Activated CD4-positive, alpha-beta T cell treated with anti-CD3 and anti-CD28 coated beads for 36 hours (primary cell): ENCODE results near the gene GPR68. TPM values are rescaled to one million over a fixed set of nuclear protein-coding genes. Genes with fewer than 3 reads are reported as not detected.

Experiments
- ATAC-seq: fragments of 200-7000 bp; cut with Tn5 transposase; one replicate; pipeline ENCODE4 v1.10.0; 2021; ENCODE audit warnings: mild to moderate bottlenecking, moderate library complexity
- CTCF ChIA-PET: fragments of 350-600 bp; sonication (Branson Sonifier 250); formaldehyde crosslinking; loops from one replicate; lab custom pipeline; 2021; ENCODE audit warnings: antibody characterized with exemption; lab: Charles Lee
- POLR2A ChIA-PET: fragments of 350-600 bp; sonication (Branson Sonifier 250); formaldehyde crosslinking; loops from one replicate; lab custom pipeline; 2021; ENCODE audit warnings: antibody characterized with exemption, inconsistent platforms; lab: Charles Lee
- DNase-seq: peaks from one replicate; pipeline ENCODE4 v3.0.0-alpha.2; 2020
- H3K27ac Mint-ChIP-seq: one replicate; pipeline ENCODE4 v1.8.0; 2021; ENCODE audit warnings: mixed read lengths
- H3K27me3 Mint-ChIP-seq: one replicate; pipeline ENCODE4 v1.8.0; 2021; ENCODE audit warnings: mixed read lengths
- H3K36me3 Mint-ChIP-seq: one replicate; pipeline ENCODE4 v1.8.0; 2021; ENCODE audit warnings: low read depth, mixed read lengths
- H3K4me1 Mint-ChIP-seq: one replicate; pipeline ENCODE4 v1.8.0; 2021; ENCODE audit warnings: mixed read lengths
- H3K4me3 Mint-ChIP-seq: one replicate; pipeline ENCODE4 v1.8.0; 2021; ENCODE audit warnings: mild to moderate bottlenecking, moderate library complexity, mixed read lengths
- H3K9me3 Mint-ChIP-seq: one replicate; pipeline ENCODE4 v1.8.0; 2021; ENCODE audit warnings: low read depth, mixed read lengths
- intact Hi-C, 2 experiments: fragments of 100-400 bp; cut with DNase I in 1 of 2; cut with micrococcal nuclease in 1 of 2; formaldehyde crosslinking; loops; one replicate each; pipeline versions ENCODE4 v1.14.2 to v1.15.1; 2022 to 2024; cut with DNase I, micrococcal nuclease
- total RNA-seq, 2 experiments: library from RNA; stranded (reverse); gene quantifications; one replicate each; pipeline ENCODE4 v1.2.3, GENCODE V29; 2021

The GPR68 gene
- total RNA-seq, 2 experiments from 2014 or later, result 9.4 to 11.2 TPM

DNA sequence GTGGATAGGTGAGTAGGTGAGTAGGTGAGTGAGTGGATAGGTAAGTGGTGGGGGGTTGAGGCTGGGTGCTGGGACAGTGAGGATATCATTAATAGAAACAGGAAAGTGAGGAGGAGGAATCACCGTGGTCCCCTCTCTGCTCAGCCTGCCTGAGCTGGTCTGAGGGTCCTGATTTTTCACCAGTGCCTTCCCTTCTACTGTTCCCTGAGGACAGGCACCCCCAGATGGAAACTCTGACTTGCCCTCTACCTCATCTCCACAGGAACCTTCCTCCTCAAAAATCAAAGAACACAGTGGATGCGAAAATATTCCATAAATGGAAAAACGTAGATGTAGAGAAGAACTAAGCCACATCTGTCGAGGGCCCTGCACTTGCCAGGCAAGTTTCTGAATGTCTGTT lies 1.9 kb downstream of the GPR68 start:
- Mint-ChIP-seq H3K4me1 (peaks cover 99% of the 10 kb centered on the region), H3K4me3 (peak overlapping the region; percentile 74), H3K27me3 (no peaks in the 10 kb centered on the region), H3K9me3 (peaks cover 11% of the 10 kb centered on the region), H3K36me3 (peaks cover 48% of the 10 kb centered on the region), H3K27ac (peak overlapping the region; percentile 89)
- DNase-seq (no peak), ATAC-seq (no peak)
- intact Hi-C loops, result loop anchor here (1.0 to 5.0 kb wide), 8 partner anchors 14 to 272 kb away; no protein-coding TSS in a partner anchor
- POLR2A ChIA-PET, result interaction anchor here (1.3 to 5.0 kb wide), 5 partner anchors 9 to 168 kb away, joined by 4 to 66 read pairs (median 7); no protein-coding TSS in a partner anchor
- CTCF ChIA-PET, result interaction anchor here (0.6 to 2.7 kb wide), 7 partner anchors 10 to 53 kb away, joined by 3 to 26 read pairs (median 5); no protein-coding TSS in a partner anchor

DNA sequence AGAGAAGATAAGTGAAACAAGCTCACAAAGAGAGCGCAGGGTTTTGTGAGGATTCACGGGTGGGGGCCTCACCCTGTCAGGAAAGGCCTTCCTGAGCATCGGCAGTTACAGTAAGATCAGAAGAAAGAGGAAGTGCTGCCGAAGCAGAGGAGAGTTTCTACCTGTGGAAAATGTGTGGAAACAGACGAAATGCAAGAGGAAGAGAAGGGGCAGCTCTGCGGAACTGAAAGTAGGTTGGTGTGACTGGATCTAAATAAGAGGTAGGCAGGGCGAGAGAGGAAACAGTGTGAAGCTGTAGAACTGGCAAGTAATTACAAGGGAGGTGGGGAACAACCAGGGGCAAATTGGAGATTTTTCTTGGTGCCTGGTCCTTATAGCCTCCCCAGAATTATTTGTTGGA lies 2.6 kb downstream of the GPR68 start:
- Mint-ChIP-seq H3K4me1 (peaks cover 95% of the 10 kb centered on the region), H3K36me3 (peaks cover 43% of the 10 kb centered on the region), H3K9me3 (peaks cover 6% of the 10 kb centered on the region), H3K27ac (peak overlapping the region; percentile 89), H3K4me3 (peak overlapping the region; percentile 74), H3K27me3 (no peaks in the 10 kb centered on the region)
- CTCF ChIA-PET, result interaction anchor here (0.7 to 1.9 kb wide), 5 partner anchors 14 to 68 kb away, joined by 3 to 7 read pairs (median 3); no protein-coding TSS in a partner anchor
- no peak for ATAC-seq
- no peak for DNase-seq
- intact Hi-C loops, result loop anchor here in 1 of 2 experiments (2.0 to 5.0 kb wide), 3 partner anchors 15 to 65 kb away; no protein-coding TSS in a partner anchor
- POLR2A ChIA-PET, result interaction anchor here (0.6 kb wide), 1 partner anchor 48 kb away, joined by 3 read pairs; no protein-coding TSS in a partner anchor

GRCh38 chr14:91238661-91239060 lies 5.8 kb downstream of the GPR68 start:
- no peak for DNase-seq
- POLR2A ChIA-PET, result interaction anchor here (2.2 kb wide), 1 partner anchor 19 kb away, joined by 7 read pairs; no protein-coding TSS in a partner anchor
- peaks cover 70% of the 10 kb centered on the region for H3K4me1 Mint-ChIP-seq

GRCh38 chr14:91238085-91238484 lies 6.4 kb downstream of the GPR68 start:
- intact Hi-C loops, result no loop called here
- ATAC-seq, result no peak
- peak overlapping the region; percentile 68 for H3K27ac Mint-ChIP-seq
- H3K4me1 Mint-ChIP-seq, result peaks cover 68% of the 10 kb centered on the region
- ChIA-PET POLR2A (interaction anchor here (2.2 kb wide), 1 partner anchor 20 kb away, joined by 7 read pairs; no protein-coding TSS in a partner anchor), CTCF (interaction anchor here (0.6 to 1.4 kb wide), 2 partner anchors 11 to 243 kb away, joined by 3 to 5 read pairs; no protein-coding TSS in a partner anchor)
- DNase-seq, result no peak
- H3K36me3 Mint-ChIP-seq, result peaks cover 44% of the 10 kb centered on the region
- H3K27me3 Mint-ChIP-seq, result no peaks in the 10 kb centered on the region
- peaks cover 6% of the 10 kb centered on the region for H3K9me3 Mint-ChIP-seq
- H3K4me3 Mint-ChIP-seq, result no peak overlapping the region

More at GRCh38 chr14:91238661-91239060, 5.8 kb downstream of the GPR68 start:
- no peak for ATAC-seq
- CTCF ChIA-PET, result interaction anchor here (0.5 to 1.4 kb wide), 6 partner anchors 11 to 242 kb away, joined by 3 to 5 read pairs (median 3); no protein-coding TSS in a partner anchor
- intact Hi-C loops, result no loop called here
- peaks cover 45% of the 10 kb centered on the region for H3K36me3 Mint-ChIP-seq
- H3K27ac Mint-ChIP-seq, result peak overlapping the region; percentile 68
- H3K4me3 Mint-ChIP-seq, result peak overlapping the region; percentile 24
- H3K9me3 Mint-ChIP-seq, result peaks cover 6% of the 10 kb centered on the region
- H3K27me3 Mint-ChIP-seq, result no peaks in the 10 kb centered on the region

DNA sequence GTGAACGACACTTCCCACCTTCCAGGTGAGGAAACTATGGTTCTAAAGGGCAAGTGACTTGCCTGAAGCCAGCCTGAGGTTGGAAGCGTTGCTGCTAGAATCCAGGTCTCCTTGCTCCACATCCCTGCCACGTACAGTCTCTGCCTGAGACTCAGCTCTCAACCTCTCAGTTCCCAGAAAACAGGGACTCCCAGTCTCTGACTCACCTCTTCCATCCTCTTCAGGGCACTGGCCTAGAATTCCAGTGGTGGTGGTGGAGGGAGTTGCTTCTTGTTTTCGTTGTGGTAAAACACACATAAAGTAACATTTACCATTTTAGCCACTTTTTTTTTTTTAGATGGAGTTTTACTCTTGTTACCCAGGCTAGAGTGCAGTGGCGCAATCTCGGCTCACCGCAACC lies 7.3 kb downstream of the GPR68 start:
- Mint-ChIP-seq H3K36me3 (peaks cover 44% of the 10 kb centered on the region), H3K27ac (no peak overlapping the region), H3K4me3 (no peak overlapping the region), H3K9me3 (peaks cover 6% of the 10 kb centered on the region), H3K4me1 (peaks cover 66% of the 10 kb centered on the region), H3K27me3 (no peaks in the 10 kb centered on the region)
- intact Hi-C loops, result no loop called here
- DNase-seq, result no peak
- ChIA-PET POLR2A (interaction anchor here (0.6 to 0.8 kb wide), 2 partner anchors 87 to 180 kb away, joined by 3 to 4 read pairs; partner anchors contain the start of gene CCDC88C), CTCF (interaction anchor here (0.7 kb wide), 1 partner anchor 60 kb away, joined by 4 read pairs; no protein-coding TSS in a partner anchor)
- ATAC-seq, result no peak

DNA sequence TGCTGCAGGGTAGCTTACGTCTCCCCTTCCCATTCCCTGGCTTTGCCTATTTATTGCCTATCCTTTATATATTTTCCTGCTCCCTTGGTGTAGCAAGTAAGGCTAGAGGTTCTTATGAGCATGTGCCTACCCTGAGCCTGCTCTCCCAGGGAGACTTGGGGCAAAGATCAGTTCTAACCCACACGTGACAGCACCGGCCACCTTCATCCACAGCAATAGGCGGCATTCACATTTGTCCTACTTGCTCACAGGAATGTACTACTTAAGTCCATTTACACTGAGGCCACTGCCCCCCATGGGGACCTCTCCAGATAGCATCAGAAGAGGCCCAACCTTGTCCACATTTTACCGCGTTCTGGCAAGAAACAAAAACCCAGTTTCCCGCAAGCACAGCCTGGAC lies 8.7 kb downstream of the GPR68 start:
- Mint-ChIP-seq H3K27ac (no peak overlapping the region), H3K9me3 (peaks cover under 1% of the 10 kb centered on the region), H3K4me1 (peaks cover 67% of the 10 kb centered on the region)

GRCh38 chr14:91234791-91235114 lies 9.8 kb downstream of the GPR68 start:
- Mint-ChIP-seq H3K36me3 (peaks cover 51% of the 10 kb centered on the region), H3K4me3 (no peak overlapping the region), H3K27me3 (no peaks in the 10 kb centered on the region), H3K9me3 (peaks cover 4% of the 10 kb centered on the region), H3K27ac (no peak overlapping the region), H3K4me1 (peaks cover 68% of the 10 kb centered on the region)
- ATAC-seq (no peak), DNase-seq (no peak)
- intact Hi-C loops, result no loop called here
- ChIA-PET POLR2A (no interaction called here), CTCF (interaction anchor here (1.2 kb wide), 1 partner anchor 17 kb away, joined by 3 read pairs; no protein-coding TSS in a partner anchor)

More for the DNA sequence above, 8.7 kb downstream of the GPR68 start:
- DNase-seq (no peak), ATAC-seq (no peak)
- ChIA-PET CTCF (interaction anchor here (0.6 kb wide), 1 partner anchor 59 kb away, joined by 3 read pairs; no protein-coding TSS in a partner anchor), POLR2A (no interaction called here)
- no peaks in the 10 kb centered on the region for H3K27me3 Mint-ChIP-seq
- no peak overlapping the region for H3K4me3 Mint-ChIP-seq
- intact Hi-C loops, result no loop called here
- peaks cover 46% of the 10 kb centered on the region for H3K36me3 Mint-ChIP-seq

DNA sequence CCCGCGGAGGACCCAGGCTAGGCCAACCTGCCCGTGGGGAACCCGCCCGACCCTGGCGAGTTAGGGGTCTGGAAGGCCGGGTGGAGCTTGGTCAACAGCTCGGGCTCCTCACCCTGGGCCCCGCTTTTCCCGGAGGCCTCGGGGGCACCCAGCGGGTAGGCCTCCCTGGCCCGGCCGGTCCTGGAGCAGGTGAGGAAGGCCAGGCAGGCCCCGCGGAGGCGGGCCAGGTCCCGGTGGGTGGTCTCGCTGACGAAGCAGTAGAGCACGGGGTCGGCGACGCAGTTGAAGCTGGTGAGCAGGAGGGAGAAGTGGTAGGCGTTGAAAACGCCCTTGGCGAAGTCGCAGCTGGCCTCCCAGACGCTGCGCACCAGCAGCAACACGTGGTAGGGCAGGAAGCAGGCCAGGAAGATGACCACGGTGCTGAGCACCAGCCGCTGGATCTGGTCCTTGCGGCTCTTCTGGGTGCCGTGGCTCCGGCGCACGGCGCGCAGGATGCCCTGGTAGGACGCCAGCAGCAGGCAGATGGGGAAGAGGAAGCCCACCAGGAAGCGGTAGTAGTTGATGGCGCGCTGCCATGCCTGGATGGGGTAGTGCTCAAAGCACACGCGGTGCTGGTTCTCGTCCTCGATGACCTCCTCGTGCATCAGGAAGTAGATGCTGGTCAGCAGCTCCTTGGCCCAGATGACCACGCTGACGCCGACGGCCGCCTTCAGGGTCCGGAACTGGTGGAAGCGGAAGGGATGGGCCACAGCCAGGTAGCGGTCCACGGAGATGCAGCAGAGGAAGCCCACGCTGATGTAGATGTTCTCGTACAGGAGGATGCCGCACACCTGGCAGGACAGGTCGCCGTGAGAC lies 10.3 kb downstream of the GPR68 start:
- H3K4me1 Mint-ChIP-seq, result peaks cover 68% of the 10 kb centered on the region
- no peak overlapping the region for H3K27ac Mint-ChIP-seq
- peaks cover 4% of the 10 kb centered on the region for H3K9me3 Mint-ChIP-seq
- DNase-seq, result no peak
- H3K4me3 Mint-ChIP-seq, result no peak overlapping the region
- peaks cover 46% of the 10 kb centered on the region for H3K36me3 Mint-ChIP-seq
- POLR2A ChIA-PET, result no interaction called here
- H3K27me3 Mint-ChIP-seq, result no peaks in the 10 kb centered on the region
- intact Hi-C loops, result no loop called here
- CTCF ChIA-PET, result interaction anchor here (1.2 kb wide), 1 partner anchor 18 kb away, joined by 3 read pairs; no protein-coding TSS in a partner anchor
- no peak for ATAC-seq

DNA sequence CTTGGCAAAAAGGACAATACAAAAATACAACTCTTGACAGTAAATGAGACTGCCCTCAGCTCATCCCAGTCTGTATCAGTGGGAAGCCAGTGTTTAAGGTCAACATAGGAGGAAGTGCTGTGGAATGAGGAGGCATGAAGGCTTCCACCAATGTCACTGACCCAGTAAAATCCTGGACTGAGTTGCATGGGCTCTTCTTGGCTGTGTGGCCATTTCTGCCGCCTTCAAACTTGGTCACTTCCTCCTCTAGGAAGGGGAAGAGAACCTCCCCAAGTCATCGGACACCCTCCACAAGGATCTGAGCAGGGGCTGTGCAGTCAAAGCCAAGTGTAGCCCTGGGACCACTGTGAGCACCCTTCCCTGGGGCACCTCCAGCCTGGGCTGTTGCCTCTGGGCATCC lies 11.9 kb downstream of the GPR68 start:
- H3K4me1 Mint-ChIP-seq, result peaks cover 67% of the 10 kb centered on the region
- peaks cover 4% of the 10 kb centered on the region for H3K9me3 Mint-ChIP-seq
- H3K27me3 Mint-ChIP-seq, result no peaks in the 10 kb centered on the region
- ChIA-PET POLR2A (no interaction called here), CTCF (interaction anchor here (1.0 kb wide), 1 partner anchor 11 kb away, joined by 3 read pairs; the partner anchor contains the start of gene GPR68)
- DNase-seq, result no peak
- H3K4me3 Mint-ChIP-seq, result no peak overlapping the region
- intact Hi-C loops, result no loop called here
- peaks cover 38% of the 10 kb centered on the region for H3K36me3 Mint-ChIP-seq
- H3K27ac Mint-ChIP-seq, result peak overlapping the region; percentile 53
- ATAC-seq, result no peak

DNA sequence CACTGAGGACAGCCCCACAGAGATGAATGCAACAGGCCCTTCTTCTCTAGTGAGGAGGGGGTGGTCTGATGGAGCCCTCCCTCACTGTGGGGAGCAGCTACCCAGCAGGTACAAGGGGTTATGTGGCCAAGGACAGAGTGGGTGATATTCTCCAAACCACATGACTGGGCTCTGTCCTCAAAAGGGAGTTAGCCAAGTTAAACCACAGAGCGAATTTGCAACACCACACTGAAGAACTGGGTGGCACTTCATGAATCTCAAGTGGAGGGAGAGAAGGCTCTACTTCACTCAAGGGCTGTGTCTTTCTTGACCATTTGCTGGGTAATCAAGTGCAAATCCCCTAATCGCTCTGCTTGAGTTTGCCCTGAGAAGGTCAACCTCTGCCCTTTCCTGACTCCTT lies 12.5 kb downstream of the GPR68 start:
- Mint-ChIP-seq H3K36me3 (peaks cover 38% of the 10 kb centered on the region), H3K4me1 (peaks cover 69% of the 10 kb centered on the region), H3K4me3 (no peak overlapping the region), H3K9me3 (peaks cover 4% of the 10 kb centered on the region), H3K27ac (peak overlapping the region; percentile 100), H3K27me3 (no peaks in the 10 kb centered on the region)
- DNase-seq, result no peak
- ChIA-PET POLR2A (no interaction called here), CTCF (no interaction called here)
- no peak for ATAC-seq
- intact Hi-C loops, result no loop called here

GRCh38 chr14:91231446-91231845 lies 13.1 kb downstream of the GPR68 start:
- Mint-ChIP-seq H3K9me3 (peaks cover 4% of the 10 kb centered on the region), H3K36me3 (peaks cover 38% of the 10 kb centered on the region), H3K27ac (peak overlapping the region; percentile 100), H3K4me3 (no peak overlapping the region), H3K4me1 (peaks cover 74% of the 10 kb centered on the region), H3K27me3 (no peaks in the 10 kb centered on the region)
- ChIA-PET POLR2A (no interaction called here), CTCF (no interaction called here)
- intact Hi-C loops, result no loop called here
- DNase-seq (no peak), ATAC-seq (no peak)
